Heart right ventricle (tissue), 16 donors: Measurements from ENCODE around the gene REG3A. TPM values are rescaled to one million over a fixed set of nuclear protein-coding genes. Genes with fewer than 3 reads are reported as not detected.

ENCODE experiments used
- ATAC-seq, 8 donors: fragments of 200-7000 bp; cut with Tn5 transposase; one replicate each; pipeline ENCODE4 v1.9.1; 2020; ENCODE audit warnings: mild to moderate bottlenecking in 8 of 8, moderate library complexity in 8 of 8, moderate number of reproducible peaks in 1 of 8
- DNase-seq, 2 donors: peaks; one replicate each; pipeline ENCODE4 v3.0.0-alpha.2; 2020
- H3K27ac ChIP-seq, 10 donors: fragments of 200-600 bp; sonication (generic) in 2 of 10; one replicate each; pipeline versions ENCODE4 v1.5.0 to v1.8.0; 2020 to 2022; ENCODE audit warnings: mild to moderate bottlenecking in 3 of 10
- H3K27me3 ChIP-seq, 7 donors: fragments of 200-600 bp; one replicate each; pipeline ENCODE4 v1.8.0; 2021 to 2022; ENCODE audit warnings: mild to moderate bottlenecking in 2 of 7
- H3K36me3 ChIP-seq, 9 donors: fragments of 200-600 bp; sonication (generic) in 1 of 9; one replicate each; pipeline versions ENCODE4 v1.5.0 to v1.8.0; 2020 to 2022; ENCODE audit warnings: mild to moderate bottlenecking in 2 of 9
- H3K4me1 ChIP-seq, 9 donors: fragments of 200-600 bp; sonication (generic) in 1 of 9; one replicate each; pipeline versions ENCODE4 v1.5.0 to v1.8.0; 2020 to 2022; ENCODE audit warnings: mild to moderate bottlenecking in 4 of 9
- H3K4me3 ChIP-seq, 10 donors: fragments of 200-600 bp; sonication (generic) in 2 of 10; one replicate each; pipeline versions ENCODE4 v1.5.0 to v1.8.0; 2020 to 2022; ENCODE audit warnings: mild to moderate bottlenecking in 7 of 10, moderate library complexity in 2 of 10
- H3K9me3 ChIP-seq, 11 donors: fragments of 200-600 bp in 10 of 11; sonication (generic) in 2 of 11; one replicate each; pipeline versions ENCODE4 v1.5.0 to v1.8.0; 2013 to 2022; ENCODE audit warnings: mild to moderate bottlenecking in 2 of 11, control low read depth in 1 of 11, moderate library complexity in 1 of 11
- CTCF ChIP-seq, 9 donors: fragments of 200-600 bp; sonication (generic) in 2 of 9; IDR thresholded peaks; one replicate each; pipeline versions ENCODE4 v1.5.0 to v1.8.0; 2021 to 2022; ENCODE audit warnings: antibody characterized with exemption in 9 of 9, mild to moderate bottlenecking in 5 of 9, moderate library complexity in 1 of 9
- WGBS, 2 donors: extraction: QIAGEN DNeasy Blood & Tissue Kit; methylation state at CpG; one replicate each; pipeline ENCODE4 v1.1.7; 2013; ENCODE audit warnings: inconsistent platforms in 1 of 2; 5-methylcytosine and 5-hydroxymethylcytosine counted together
- intact Hi-C, 10 donors: fragments of 100-400 bp; cut with DNase I; formaldehyde crosslinking; loops; one replicate each; pipeline versions ENCODE4 v1.11.1 to v1.14.2; 2022
- polyA plus RNA-seq, 2 donors: library from polyadenylated mRNA; stranded (reverse); fragments of 200-250 nt; gene quantifications; one replicate each; pipeline ENCODE4 v1.2.3, GENCODE V29; 2013
- total RNA-seq, 10 donors: library from RNA; stranded (reverse); fragmentation: NEBNext Ultra II Directional in 3 of 10; extraction: Animal tissue kit (Norgen Biotek cat#: 25700) in 3 of 10; gene quantifications; one replicate each; pipeline versions ENCODE4 v1.2.1 to v1.2.4, GENCODE V29; 2021 to 2023
- donor health status: Arrhythmogenic right ventricular cardiomyopathy.
- donor health status: ischemic (EF 13 %, LVEDD 7.1; RV severe dilation, severe dysfunction).
- donor health status: healthy with polysubstance abuse.
- donor health status: DM: no; HTN: yes; CAD: no.
- donor health status: DM: no; HTN: no; CAD: no.
- donor health status: ischemic (EF 25% LVEDD 6.9; RV normal size, moderate dysfunction).
- donor health status: ischemic (EF 25% LVEDD 5.7; RV mildly dilated, moderate dysfunction).
- donor health status: healthy.
- donor health status: DM: yes; HTN: yes; CAD: no.
- donor health status: Ischemic cardiomyopathy.
- donor health status: ischemic (EF 35%, LVEDD 5.7; RV mildly dilated, moderate dysfunction).
- donor health status: nonischemic (EF 11% LVEDD 7.7; RV severe dilation, severe dysfunction).
- donor health status: DM: yes; HTN: yes; CAD: no.
- donor health status: PGD.
- donor health status: ischemic (EF 29% LVEDD 5.4; RV normal size, mild dysfunction).
- donor health status: nonischemic (EF 23%, LVEDD 6.1; RV moderate dilation, normal function).

The REG3A gene
- total and polyA plus RNA-seq, 12 donors: not detected

GRCh38 chr2:79159030-79159429 is 523 bp downstream of the REG3A start:
- Histone ChIP-seq H3K4me3 (no peak overlapping the region), H3K27ac (no peak overlapping the region), H3K4me1 (no peaks in the 10 kb centered on the region), H3K36me3 (no peaks in the 10 kb centered on the region), H3K27me3 (no peaks in the 10 kb centered on the region), H3K9me3 (no peaks in the 10 kb centered on the region)
- ATAC-seq (no peak), DNase-seq (no peak)
- WGBS, 2 donors: 67% methylated on average over 2 of the region's 2 CpGs
- intact Hi-C loops: no loop called here
- no peak for TF ChIP-seq CTCF (IDR thresholded peaks at IDR 0.05)

- DNase-seq (no peak), ATAC-seq (no peak)
- intact Hi-C loops: no loop called here
- no peaks in the 10 kb centered on the region for H3K27me3 ChIP-seq
- no peak overlapping the region for H3K27ac ChIP-seq
- H3K4me1 ChIP-seq: no peaks in the 10 kb centered on the region
- 87 to 88% methylated on average over 2 of the region's 2 CpGs for WGBS, 2 donors
- H3K4me3 ChIP-seq: no peak overlapping the region
- no peaks in the 10 kb centered on the region for H3K9me3 ChIP-seq
- TF ChIP-seq CTCF (IDR thresholded peaks at IDR 0.05): no peak
- no peaks in the 10 kb centered on the region for H3K36me3 ChIP-seq
Measured at GRCh38 chr2:79155826-79156476, 3.6 kb downstream of the REG3A start.

GRCh38 chr2:79139423-79139822 is 20.1 kb downstream of the REG3A start:
- Histone ChIP-seq H3K27me3 (no peaks in the 10 kb centered on the region), H3K4me3 (no peak overlapping the region), H3K4me1 (no peaks in the 10 kb centered on the region), H3K36me3 (no peaks in the 10 kb centered on the region), H3K9me3 (peaks cover 0 to 3% (median 0%) of the 10 kb centered on the region in 11 donors), H3K27ac (no peak overlapping the region)
- intact Hi-C loops: no loop called here
- no peak for DNase-seq
- no peak for TF ChIP-seq CTCF (IDR thresholded peaks at IDR 0.05)
- no peak for ATAC-seq

- TF ChIP-seq CTCF (IDR thresholded peaks at IDR 0.05): no peak
- H3K9me3 ChIP-seq: peaks cover 0 to 3% (median 0%) of the 10 kb centered on the region in 11 donors
- intact Hi-C loops: no loop called here
Measured at GRCh38 chr2:79138385-79138784, 21.2 kb downstream of the REG3A start.

More at GRCh38 chr2:79138385-79138784, 21.2 kb downstream of the REG3A start:
- ATAC-seq (no peak), DNase-seq (no peak)
- Histone ChIP-seq H3K4me3 (no peak overlapping the region), H3K27ac (no peak overlapping the region), H3K36me3 (no peaks in the 10 kb centered on the region), H3K4me1 (no peaks in the 10 kb centered on the region), H3K27me3 (no peaks in the 10 kb centered on the region)
- WGBS, 2 donors: 81% methylated on average over 3 of the region's 3 CpGs
